Left ventricle myocardium inferior (tissue), 1 donor: Measurements from ENCODE around the gene AKAP6. TPM values are rescaled to one million over a fixed set of nuclear protein-coding genes. Genes with fewer than 3 reads are reported as not detected.

Experiments
- DNase-seq: peaks from one replicate; pipeline ENCODE4 v3.0.0-alpha.2; 2020
- H3K27ac ChIP-seq: fragments of 200-600 bp; replicated peaks from 2 replicates; pipeline ENCODE4 v1.8.0; 2021
- H3K27me3 ChIP-seq: fragments of 200-600 bp; 2 replicates; pipeline ENCODE4 v1.8.0; 2021; ENCODE audit warnings: low read depth
- H3K36me3 ChIP-seq: fragments of 200-600 bp; 2 replicates; pipeline ENCODE4 v1.8.0; 2021
- H3K4me1 ChIP-seq: fragments of 200-600 bp; 2 replicates; pipeline ENCODE4 v1.8.0; 2021
- H3K4me3 ChIP-seq: fragments of 200-600 bp; 2 replicates; pipeline ENCODE4 v1.8.0; 2021; ENCODE audit warnings: mild to moderate bottlenecking, moderate library complexity
- H3K9me3 ChIP-seq: fragments of 200-600 bp; replicated peaks from 2 replicates; pipeline ENCODE4 v1.8.0; 2021
- CTCF ChIP-seq: fragments of 200-600 bp; IDR thresholded peaks from 2 replicates; pipeline ENCODE4 v1.8.0; 2021; ENCODE audit warnings: antibody characterized with exemption, mild to moderate bottlenecking, borderline replicate concordance
- intact Hi-C: fragments of 100-400 bp; cut with micrococcal nuclease; formaldehyde crosslinking; loops from one replicate; pipeline ENCODE4 v1.11.0; 2022
- total RNA-seq: library from RNA; stranded (reverse); fragmentation: NEBNext Ultra II Directional; extraction: Animal tissue kit (Norgen Biotek cat#: 25700); gene quantifications from one replicate; pipeline ENCODE4 v1.2.1, GENCODE V29; 2021
- donor health status: DM: no; HTN: yes; CAD: no; lungs with severe emphysema.

The AKAP6 gene
- total RNA-seq, 1 donor from 2014 or later: 218 TPM

- intact Hi-C loops: no loop called here
Observed at GRCh38 chr14:32800320-32800719, 471.2 kb downstream of the AKAP6 start.

GRCh38 chr14:32802295-32802694, 473.2 kb downstream of the AKAP6 start:
- TF ChIP-seq CTCF: no peak
- no peaks in the 10 kb centered on the region for H3K27me3 ChIP-seq
- intact Hi-C loops: no loop called here
- H3K27ac ChIP-seq: no peak overlapping the region
- DNase-seq: no peak
- no peak overlapping the region for H3K4me3 ChIP-seq
- H3K36me3 ChIP-seq: peaks cover 13% of the 10 kb centered on the region
- H3K4me1 ChIP-seq: peaks cover 24% of the 10 kb centered on the region
- peaks cover 72% of the 10 kb centered on the region for H3K9me3 ChIP-seq

More at GRCh38 chr14:32800320-32800719, 471.2 kb downstream of the AKAP6 start:
- Histone ChIP-seq H3K27me3 (no peaks in the 10 kb centered on the region), H3K36me3 (peaks cover 13% of the 10 kb centered on the region), H3K27ac (no peak overlapping the region), H3K4me1 (peaks cover 4% of the 10 kb centered on the region), H3K9me3 (peaks cover 73% of the 10 kb centered on the region), H3K4me3 (no peak overlapping the region)
- no peak for DNase-seq
- no peak for TF ChIP-seq CTCF

- Histone ChIP-seq H3K4me3 (no peak overlapping the region), H3K36me3 (peaks cover 13% of the 10 kb centered on the region), H3K27me3 (no peaks in the 10 kb centered on the region), H3K9me3 (peaks cover 43% of the 10 kb centered on the region), H3K27ac (peak overlapping the region; percentile 14), H3K4me1 (peaks cover 59% of the 10 kb centered on the region)
- intact Hi-C loops: no loop called here
- TF ChIP-seq CTCF: no peak
- no peak for DNase-seq
Observed at GRCh38 chr14:32805979-32806378, 476.9 kb downstream of the AKAP6 start.

- Histone ChIP-seq H3K36me3 (peaks cover 9% of the 10 kb centered on the region), H3K4me3 (peak overlapping the region; percentile 40), H3K27ac (peak overlapping the region; percentile 24), H3K27me3 (no peaks in the 10 kb centered on the region), H3K4me1 (peaks cover 84% of the 10 kb centered on the region), H3K9me3 (peaks cover 18% of the 10 kb centered on the region)
- intact Hi-C loops: no loop called here
- no peak for TF ChIP-seq CTCF
- no peak for DNase-seq
Observed at GRCh38 chr14:32808644-32809043, 479.5 kb downstream of the AKAP6 start.

- no peak for DNase-seq
- peaks cover 3% of the 10 kb centered on the region for H3K36me3 ChIP-seq
- peaks cover 90% of the 10 kb centered on the region for H3K4me1 ChIP-seq
- H3K27me3 ChIP-seq: no peaks in the 10 kb centered on the region
- H3K9me3 ChIP-seq: peaks cover 12% of the 10 kb centered on the region
- TF ChIP-seq CTCF: no peak
- intact Hi-C loops: no loop called here
- H3K27ac ChIP-seq: peak overlapping the region; percentile 24
- H3K4me3 ChIP-seq: peak overlapping the region; percentile 40
Observed at GRCh38 chr14:32809255-32809654, 480.2 kb downstream of the AKAP6 start.
